Measurements from ENCODE around the gene MBNL2. TPM values are rescaled to one million over a fixed set of nuclear protein-coding genes. Genes with fewer than 3 reads are reported as not detected.

MBNL2 gene
- total RNA-seq, 1 donor = 69.8 TPM

- no peak for TF ChIP-seq CTCF (IDR thresholded peaks at IDR 0.05; ENCODE audit: extremely low read depth, low read depth, low read length)
- H3K27ac ChIP-seq (ENCODE audit: low read depth, low read length) = no peak overlapping the region
- no peak for DNase-seq (ENCODE audit: insufficient read length, low spot score, missing footprints)
- H3K4me3 ChIP-seq (ENCODE audit: insufficient read depth, low read length) = no peak overlapping the region
- peaks cover 22% of the 10 kb centered on the region for H3K36me3 ChIP-seq (ENCODE audit: insufficient read depth, low read length)
- peaks cover 9% of the 10 kb centered on the region for H4K20me1 ChIP-seq (ENCODE audit: insufficient read depth, low read length)
- H3K4me2 ChIP-seq (ENCODE audit: insufficient read depth, low read length) = no peak overlapping the region
- H2AFZ ChIP-seq (ENCODE audit: low read length) = no peak overlapping the region
- peaks cover 6% of the 10 kb centered on the region for H3K4me1 ChIP-seq (ENCODE audit: insufficient read depth, low read length)
- H3K9me3 ChIP-seq (ENCODE audit: low read depth, low read length) = no peaks in the 10 kb centered on the region
- peaks cover 11% of the 10 kb centered on the region for H3K79me2 ChIP-seq (ENCODE audit: insufficient read depth, low read length)
- no peaks in the 10 kb centered on the region for H3K27me3 ChIP-seq (ENCODE audit: insufficient read depth, low read length)
Observed at GRCh38 chr13:97334690-97335089, 112.6 kb downstream of the MBNL2 start.

GRCh38 chr13:97335488-97336134 is 113.5 kb downstream of the MBNL2 start:
- Histone ChIP-seq H3K79me2 (ENCODE audit: insufficient read depth, low read length) (peaks cover 5% of the 10 kb centered on the region), H2AFZ (ENCODE audit: low read length) (no peak overlapping the region), H3K27ac (ENCODE audit: low read depth, low read length) (no peak overlapping the region), H3K4me3 (ENCODE audit: insufficient read depth, low read length) (no peak overlapping the region), H3K4me1 (ENCODE audit: insufficient read depth, low read length) (peaks cover 6% of the 10 kb centered on the region), H3K4me2 (ENCODE audit: insufficient read depth, low read length) (no peak overlapping the region), H3K9me3 (ENCODE audit: low read depth, low read length) (no peaks in the 10 kb centered on the region), H3K27me3 (ENCODE audit: insufficient read depth, low read length) (no peaks in the 10 kb centered on the region), H3K36me3 (ENCODE audit: insufficient read depth, low read length) (peaks cover 22% of the 10 kb centered on the region), H4K20me1 (ENCODE audit: insufficient read depth, low read length) (peaks cover 4% of the 10 kb centered on the region)
- no peak for DNase-seq (ENCODE audit: insufficient read length, low spot score, missing footprints)
- TF ChIP-seq CTCF (IDR thresholded peaks at IDR 0.05; ENCODE audit: extremely low read depth, low read depth, low read length) = no peak

GRCh38 chr13:97337985-97338499 is 115.9 kb downstream of the MBNL2 start:
- Histone ChIP-seq H3K4me3 (ENCODE audit: insufficient read depth, low read length) (no peak overlapping the region), H2AFZ (ENCODE audit: low read length) (no peak overlapping the region), H4K20me1 (ENCODE audit: insufficient read depth, low read length) (peaks cover 4% of the 10 kb centered on the region), H3K79me2 (ENCODE audit: insufficient read depth, low read length) (peaks cover 5% of the 10 kb centered on the region), H3K9me3 (ENCODE audit: low read depth, low read length) (no peaks in the 10 kb centered on the region), H3K27ac (ENCODE audit: low read depth, low read length) (no peak overlapping the region), H3K27me3 (ENCODE audit: insufficient read depth, low read length) (no peaks in the 10 kb centered on the region), H3K4me1 (ENCODE audit: insufficient read depth, low read length) (peaks cover 6% of the 10 kb centered on the region), H3K36me3 (ENCODE audit: insufficient read depth, low read length) (peaks cover 22% of the 10 kb centered on the region), H3K4me2 (ENCODE audit: insufficient read depth, low read length) (no peak overlapping the region)
- no peak for DNase-seq (ENCODE audit: insufficient read length, low spot score, missing footprints)
- no peak for TF ChIP-seq CTCF (IDR thresholded peaks at IDR 0.05; ENCODE audit: extremely low read depth, low read depth, low read length)

GRCh38 chr13:97338571-97338970 is 116.4 kb downstream of the MBNL2 start:
- H3K27ac ChIP-seq (ENCODE audit: low read depth, low read length) = no peak overlapping the region
- H3K9me3 ChIP-seq (ENCODE audit: low read depth, low read length) = no peaks in the 10 kb centered on the region
- no peak for TF ChIP-seq CTCF (IDR thresholded peaks at IDR 0.05; ENCODE audit: extremely low read depth, low read depth, low read length)
- no peak overlapping the region for H2AFZ ChIP-seq (ENCODE audit: low read length)
- no peaks in the 10 kb centered on the region for H3K27me3 ChIP-seq (ENCODE audit: insufficient read depth, low read length)
- H3K4me1 ChIP-seq (ENCODE audit: insufficient read depth, low read length) = peaks cover 6% of the 10 kb centered on the region
- no peak for DNase-seq (ENCODE audit: insufficient read length, low spot score, missing footprints)
- H3K4me2 ChIP-seq (ENCODE audit: insufficient read depth, low read length) = no peak overlapping the region
- H4K20me1 ChIP-seq (ENCODE audit: insufficient read depth, low read length) = peaks cover 4% of the 10 kb centered on the region
- H3K36me3 ChIP-seq (ENCODE audit: insufficient read depth, low read length) = peaks cover 27% of the 10 kb centered on the region
- H3K4me3 ChIP-seq (ENCODE audit: insufficient read depth, low read length) = no peak overlapping the region
- peaks cover 5% of the 10 kb centered on the region for H3K79me2 ChIP-seq (ENCODE audit: insufficient read depth, low read length)

Data from osteoblast (primary cell).